GM19324 (cell line): ENCODE data around the gene POLR3C.

Source experiments
- ATAC-seq: cut with Tn5 transposase; IDR thresholded peaks from one replicate; pipeline ENCODE4 v1.9.1; 2021; ENCODE audit warnings: mild to moderate bottlenecking, moderate library complexity; ENCODE audit not compliant: unreplicated experiment, low FRiP score

Gene POLR3C

DNA sequence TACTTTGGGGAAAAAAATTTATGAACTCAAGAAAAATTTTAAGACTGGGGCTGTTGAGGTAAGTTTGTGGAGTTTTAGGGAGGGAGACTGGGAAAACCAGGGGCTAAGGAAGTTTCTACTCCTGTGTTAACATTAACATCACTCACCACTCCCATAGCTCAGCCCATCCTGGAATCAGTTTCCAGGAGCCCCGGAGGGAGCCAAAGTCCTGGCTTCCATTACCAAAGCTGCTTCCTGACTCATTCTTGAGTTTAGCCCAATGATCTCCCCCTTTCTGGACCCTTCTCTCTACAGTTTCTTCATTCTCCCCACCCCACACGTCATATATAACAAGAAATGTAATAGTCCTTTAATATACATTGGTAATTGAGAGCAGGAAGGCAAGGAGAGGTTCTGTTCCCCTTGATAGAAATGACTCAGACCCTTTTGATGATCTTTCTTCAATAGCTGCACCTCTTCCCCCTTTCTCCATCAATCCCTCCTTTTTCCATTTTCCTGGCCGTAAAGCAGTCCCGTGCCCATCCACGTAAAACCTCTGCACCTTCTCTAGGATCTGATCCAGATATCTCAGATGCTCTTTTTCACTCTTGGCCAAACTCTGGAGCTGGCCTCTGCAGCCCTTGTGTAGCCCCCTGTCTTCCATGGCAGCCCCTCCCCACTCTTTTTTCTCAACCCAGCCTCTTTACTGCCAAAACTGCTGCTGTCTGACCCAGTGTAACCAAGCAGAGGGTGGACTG, 39.5 kb downstream of the POLR3C start:
- ATAC-seq, result no peak

DNA sequence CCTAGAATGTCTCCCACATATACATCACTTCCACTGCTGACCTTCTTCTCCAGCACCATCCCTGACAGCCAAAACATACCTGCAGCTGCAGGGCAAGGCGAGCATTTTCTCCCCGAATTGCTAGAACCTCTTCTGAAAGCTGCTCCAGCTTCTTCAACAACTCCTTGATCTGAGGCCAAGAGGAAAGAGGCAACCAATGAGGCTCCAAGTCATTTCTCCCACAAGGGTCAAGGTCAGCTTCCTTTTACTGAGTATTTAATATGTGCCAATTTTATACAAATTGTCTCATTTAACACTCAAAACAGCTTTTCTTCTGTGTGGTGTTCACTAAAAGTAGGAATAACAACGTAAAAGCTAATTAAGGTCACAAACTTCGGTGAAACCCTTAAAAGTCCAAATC, 44.2 kb downstream of the POLR3C start:
- ATAC-seq, result no peak

DNA sequence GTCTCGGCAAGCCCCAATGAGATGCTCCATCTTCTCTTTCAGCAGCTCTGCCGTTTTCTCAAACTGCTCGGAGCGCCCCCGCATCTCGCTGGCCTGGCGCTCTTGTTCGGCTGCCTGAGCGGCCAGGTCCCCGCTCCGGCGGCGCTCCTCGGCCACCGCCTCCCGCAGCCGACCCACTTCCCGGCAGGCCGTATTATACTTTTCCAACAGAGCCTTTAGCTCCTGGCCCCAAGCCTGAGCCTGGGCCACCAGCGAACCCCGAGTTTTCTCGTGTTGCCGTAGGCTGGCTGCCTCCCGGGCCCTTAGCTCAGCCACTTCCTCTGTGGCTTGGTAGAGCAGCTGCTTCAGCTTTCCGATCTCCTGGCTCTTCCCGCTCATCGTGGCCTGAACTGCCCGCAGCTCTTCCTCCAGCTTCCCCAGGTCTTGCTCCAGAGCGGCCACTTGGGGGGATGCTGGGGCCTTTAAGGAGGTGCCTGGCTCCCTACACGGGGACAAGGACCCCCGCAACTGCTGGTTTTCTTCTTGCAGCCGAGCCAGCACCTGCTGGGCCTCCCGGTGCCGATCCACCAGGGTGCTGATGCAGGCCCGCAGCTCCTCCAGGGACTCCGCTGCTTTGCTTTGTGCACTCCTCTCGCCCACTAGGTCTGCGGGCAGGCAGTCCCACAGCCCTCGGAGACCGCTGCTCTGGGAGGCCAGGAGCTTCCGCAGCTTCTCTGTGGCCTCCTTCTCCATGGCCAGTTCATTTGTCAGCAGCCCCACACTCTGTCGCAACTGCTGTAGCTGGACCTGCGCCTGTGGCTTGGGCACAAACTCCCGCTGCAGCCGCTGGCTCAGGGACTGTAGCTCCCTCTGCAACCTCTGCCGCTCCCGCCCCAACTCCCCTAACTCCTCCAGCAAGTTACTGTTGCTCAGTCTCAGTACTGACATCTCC, 48.3 kb downstream of the POLR3C start:
- ATAC-seq, result no peak

DNA sequence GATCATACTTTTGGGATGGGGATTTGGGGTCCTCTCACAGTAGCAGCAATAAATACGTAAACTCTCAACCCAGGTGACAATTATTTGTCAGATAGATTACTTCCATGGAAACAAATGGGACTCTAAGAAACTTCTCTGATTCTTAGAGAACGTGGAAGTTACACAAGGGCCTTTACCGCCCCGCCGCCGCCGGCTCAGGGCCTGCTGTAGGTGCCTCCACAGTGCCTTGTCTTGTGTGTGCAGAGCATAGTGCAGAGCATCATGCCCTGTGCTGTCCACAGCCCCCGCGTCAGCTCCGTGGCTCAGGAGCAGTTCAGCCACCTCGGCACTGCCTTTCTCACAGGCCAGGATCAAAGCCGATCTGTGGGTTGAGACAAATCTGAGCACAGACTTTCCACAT, 50.6 kb downstream of the POLR3C start:
- ATAC-seq, result no peak

DNA sequence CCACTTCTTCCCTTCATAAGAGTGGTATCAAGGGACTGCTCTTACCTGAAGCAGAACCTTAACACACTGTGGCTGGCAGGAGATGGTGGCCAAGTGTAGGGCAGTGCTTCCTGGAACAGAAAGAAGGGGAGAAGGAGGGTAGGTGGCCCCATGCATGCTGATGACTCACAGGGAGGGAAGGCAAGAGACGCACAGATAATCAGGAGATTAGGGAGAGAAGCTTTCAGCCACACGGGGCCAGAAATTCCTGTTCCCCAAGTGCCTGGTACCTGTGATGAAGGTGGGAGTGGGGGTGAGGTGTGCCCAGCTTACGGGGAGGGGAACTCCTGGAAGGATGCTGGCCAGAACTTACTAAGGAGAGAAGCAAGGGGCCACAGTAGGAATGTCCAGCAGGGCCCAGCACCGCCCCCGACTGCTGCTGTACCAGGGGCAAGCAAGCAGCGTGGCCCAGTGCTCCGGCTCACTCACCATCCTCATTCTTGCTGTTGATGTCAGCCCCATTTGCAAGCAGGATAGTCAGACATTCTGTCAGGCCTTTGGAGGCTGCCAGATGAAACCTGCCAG, 54.0 kb downstream of the POLR3C start:
- ATAC-seq, result no peak

DNA sequence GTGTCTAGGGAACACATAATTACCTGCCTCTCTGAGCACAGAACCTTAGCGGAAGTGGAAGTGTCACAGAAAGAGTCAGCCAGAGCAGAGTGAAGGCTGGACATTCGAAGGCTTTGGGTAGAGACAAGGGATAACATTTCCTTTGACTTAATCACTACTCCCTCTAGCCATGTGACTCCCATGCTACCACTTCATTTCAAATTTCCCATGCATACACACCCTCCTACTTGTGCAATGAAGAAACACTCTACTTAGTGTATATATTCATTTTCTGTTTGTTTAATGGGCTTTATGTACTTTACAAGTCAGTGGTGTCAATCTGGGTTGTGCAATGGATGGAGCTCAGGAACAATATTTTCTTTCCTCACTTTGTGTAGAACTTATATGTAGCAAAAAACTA, 54.7 kb downstream of the POLR3C start:
- ATAC-seq, result no peak

DNA sequence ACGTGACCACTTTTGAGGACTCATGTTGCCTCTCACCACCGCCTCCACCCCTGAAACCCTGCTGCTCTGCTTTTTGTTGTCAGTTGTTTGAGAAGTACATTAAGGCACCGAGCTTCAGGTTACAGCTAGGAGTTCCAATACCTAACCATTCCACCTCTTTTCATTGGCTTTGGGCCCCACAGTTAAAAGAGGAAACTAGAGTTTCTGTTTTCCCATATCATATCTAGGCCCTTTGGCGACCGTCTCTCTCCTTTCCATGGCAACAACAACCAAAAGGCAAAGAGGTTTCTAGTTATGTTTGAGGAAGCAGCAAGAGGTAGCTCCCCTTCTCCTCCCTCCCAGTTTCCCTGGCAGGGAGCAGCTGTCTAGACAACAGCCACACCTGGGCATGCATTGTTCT, 55.8 kb downstream of the POLR3C start:
- no peak for ATAC-seq

DNA sequence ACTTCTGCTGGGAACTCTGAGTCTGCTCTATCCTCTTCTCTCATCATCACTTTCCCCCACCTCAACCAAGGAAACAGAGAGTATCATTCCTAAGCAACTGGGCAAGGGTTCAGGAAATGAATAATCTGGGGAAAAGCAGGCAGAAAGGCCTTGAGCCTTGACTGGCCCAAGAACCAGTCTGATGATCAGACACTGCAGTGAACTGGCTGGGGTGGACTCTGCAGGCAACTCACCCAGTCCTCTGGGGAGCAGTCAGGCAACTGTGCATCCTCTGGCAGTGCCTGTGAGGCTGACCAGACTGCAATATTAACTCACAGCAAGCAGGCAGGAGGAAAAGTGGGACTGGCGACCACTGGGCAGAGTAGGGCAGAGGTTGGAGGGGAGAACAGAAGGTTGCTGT, 60.7 kb downstream of the POLR3C start:
- no peak for ATAC-seq

DNA sequence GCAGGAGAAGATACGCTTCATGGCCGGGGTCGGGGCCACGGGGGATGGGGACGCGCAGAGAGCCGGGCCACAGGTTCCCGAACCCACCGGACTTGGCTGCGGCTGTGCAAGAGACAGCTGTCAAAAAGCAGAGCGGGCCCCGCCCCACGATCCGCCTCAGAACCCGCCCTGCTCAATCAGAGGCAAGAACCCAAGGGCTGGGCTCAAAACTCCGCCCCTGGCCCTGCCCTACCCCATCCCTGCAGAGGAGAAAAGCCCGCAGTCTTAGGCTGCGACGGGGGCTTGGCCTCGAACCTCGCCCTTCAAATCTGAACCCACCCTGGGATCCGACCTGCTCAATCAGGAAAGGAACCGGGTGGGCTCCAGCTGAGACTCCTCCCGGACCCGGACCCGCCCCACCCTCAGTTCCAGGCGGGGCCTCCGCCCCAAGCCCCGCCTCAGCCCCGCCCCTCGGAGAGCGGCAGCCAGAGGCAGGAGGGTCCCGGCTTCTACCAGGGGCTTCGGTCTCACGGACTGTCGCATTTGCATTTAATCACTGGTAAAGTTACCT, 61.8 kb downstream of the POLR3C start, which contains the start of gene ANKRD35:
ANKRD35 (minus strand) TSS at position 129 of the 550 bp plus-strand sequence; CDS start at position 21, 108 bp downstream.
- peak; percentile 99 for ATAC-seq

DNA sequence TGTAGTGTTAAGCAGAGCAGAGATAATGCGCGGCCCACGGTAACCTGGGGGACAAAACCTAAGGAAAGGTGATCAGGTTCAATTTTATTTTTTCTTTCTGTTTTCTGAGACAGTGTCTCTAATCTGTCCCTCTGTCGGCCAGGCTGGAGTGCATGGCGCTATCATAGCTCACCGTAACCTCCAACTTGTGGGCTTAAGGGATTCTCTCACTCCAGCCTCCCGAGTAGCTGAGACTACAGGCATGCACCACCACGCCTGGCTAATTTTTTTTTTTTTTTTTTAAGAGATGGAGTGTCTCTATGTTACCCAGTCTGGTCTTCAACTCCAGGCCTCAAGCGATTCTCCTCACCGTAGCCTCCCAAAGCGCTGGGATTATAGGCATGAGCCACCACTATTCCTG, 62.4 kb downstream of the POLR3C start:
- ATAC-seq, result no peak

DNA sequence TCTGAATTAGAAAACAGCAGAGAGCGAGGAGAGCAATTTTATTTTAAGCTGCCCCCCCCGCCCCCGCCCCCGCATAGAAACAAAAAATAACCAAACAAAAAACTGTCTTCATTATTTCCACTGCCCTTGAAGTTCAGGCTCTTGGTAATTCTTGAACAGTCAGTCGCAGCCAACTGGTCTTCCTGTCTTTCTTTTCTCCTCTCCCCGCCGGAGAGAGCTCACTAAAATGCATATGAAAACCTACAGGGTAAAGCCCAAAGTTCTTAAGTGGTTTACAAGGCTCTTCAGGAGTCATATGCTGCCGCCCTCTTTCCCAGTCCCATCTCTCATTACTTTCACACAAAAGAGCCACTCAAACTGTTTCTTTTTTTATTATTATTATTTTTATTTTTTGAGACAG, 62.8 kb downstream of the POLR3C start:
- ATAC-seq, result no peak

DNA sequence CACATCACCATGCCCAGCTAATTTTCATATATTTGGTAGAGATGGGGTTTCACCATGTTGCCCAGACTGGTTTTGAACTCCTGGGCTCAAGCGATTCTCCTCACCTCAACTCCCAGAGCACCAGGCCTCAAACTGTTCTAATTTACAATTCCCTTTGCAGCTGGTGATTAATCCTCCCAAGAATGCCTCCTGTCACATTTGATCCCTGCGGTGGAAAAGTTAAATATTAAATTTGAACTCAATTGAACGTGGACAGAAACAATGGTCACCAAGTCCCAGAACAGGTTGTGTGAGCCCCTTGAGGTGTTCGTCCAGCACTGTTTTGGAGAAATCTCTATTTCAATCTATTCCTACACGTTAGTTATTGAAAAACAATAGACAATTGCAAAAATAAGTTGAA, 63.6 kb downstream of the POLR3C start:
- ATAC-seq, result no peak

DNA sequence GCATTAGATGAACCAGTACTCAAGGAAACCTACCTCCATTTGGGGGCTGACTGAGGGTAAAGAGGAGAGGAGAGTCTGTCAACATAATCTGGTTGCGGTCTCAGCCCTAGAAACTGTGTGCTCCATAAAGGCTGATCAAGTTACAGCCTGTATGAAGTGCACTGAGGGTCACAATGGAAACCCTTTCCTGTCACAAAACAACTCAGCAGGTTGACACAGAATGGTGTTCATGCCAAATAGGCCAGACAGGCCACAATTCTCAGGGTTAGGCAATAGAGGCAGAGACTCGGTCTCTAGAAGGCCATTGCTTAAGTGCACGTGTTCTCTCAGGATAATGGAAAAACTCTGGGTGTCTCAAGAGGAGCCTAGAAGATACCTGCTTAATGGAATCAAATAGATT, 65.7 kb downstream of the POLR3C start:
- no peak for ATAC-seq

DNA sequence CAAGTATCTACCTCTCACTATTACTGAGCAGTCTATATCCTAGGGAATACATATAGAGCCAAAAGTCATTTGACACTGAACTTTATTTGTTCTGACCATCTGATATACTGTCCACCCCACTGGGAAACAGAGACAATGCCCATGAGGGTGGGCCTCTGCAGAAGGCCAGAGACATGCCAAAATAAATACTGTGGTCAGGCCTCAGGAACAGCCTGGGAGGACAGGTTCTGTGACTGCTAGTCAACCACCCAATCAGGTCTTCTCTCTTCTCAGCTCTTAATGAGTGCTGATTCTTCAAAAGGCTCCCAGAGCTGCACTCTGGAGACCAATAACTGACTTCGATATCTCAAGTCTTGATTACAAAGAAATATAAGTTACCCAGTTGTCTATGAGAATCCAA, 67.1 kb downstream of the POLR3C start:
- ATAC-seq, result no peak

DNA sequence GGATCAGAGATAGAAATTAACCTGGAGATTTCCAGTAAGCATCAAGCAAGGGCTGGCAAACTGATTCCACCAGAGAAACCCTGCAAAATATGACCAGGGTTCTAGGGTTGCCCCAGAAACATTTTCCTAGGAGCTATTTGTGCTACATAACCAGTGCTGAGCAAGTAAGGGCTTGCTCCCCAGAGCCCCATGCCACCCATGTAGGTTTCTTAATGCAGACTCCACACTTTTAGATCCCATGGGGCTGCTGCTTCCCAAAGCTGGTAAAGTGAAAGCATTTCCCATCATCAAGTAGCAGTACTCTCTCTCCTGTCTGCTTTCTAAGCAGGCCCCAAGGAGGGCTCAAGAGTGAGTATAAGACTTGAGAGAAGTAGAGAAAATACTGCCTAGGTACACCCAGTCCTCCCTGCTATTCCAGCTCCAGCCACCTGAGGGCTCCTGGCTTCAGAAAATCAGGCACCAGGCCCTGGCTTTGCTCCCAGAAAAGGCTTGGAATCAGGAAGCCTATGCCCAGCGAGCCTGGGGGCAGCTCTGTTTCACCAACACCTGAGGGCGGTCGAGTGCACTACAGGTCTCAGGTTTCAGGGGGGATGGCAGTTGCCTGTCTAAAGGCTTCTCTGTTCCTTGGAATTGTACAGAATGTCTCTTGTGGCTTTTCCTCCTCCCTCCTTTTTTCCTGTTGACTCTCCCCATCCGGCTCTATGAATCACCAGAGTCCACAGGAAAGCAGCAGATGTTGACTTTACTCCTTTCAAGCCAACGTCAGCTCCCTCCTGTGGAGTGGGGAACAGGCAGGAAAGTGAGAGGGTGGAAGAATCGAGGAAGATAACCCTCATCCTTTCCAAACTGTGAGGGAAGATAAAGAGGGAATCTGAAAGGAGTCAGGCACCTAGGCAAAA, 67.8 kb downstream of the POLR3C start:
- no peak for ATAC-seq

DNA sequence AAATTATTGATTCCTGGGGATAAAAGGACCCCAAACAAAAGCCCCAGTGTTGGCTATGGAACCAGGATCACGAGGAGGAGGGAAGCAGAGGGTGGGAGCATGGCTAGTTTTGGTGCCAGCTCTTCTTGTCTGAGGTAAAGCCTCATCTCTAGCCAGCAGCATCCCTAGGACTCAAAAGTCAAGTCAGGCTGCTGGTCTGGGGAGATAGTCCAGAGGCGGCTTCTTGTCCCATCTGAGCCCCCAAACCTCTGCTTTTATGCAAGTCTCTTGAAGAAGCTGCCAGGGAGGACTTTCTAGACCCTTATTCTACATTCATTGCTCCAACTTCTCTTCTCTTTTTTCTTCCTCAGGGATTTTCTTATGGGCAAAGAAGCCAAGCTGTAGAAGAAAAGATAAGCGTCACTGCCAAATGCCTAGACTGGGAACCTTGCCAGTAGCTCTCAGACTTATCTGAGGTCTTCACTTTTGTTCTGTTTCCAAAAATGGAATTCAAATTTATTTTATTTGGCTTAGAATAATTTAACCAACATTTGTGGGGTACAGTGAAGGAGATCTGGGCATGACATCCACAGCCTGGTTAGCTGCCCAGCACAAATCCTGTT, 68.6 kb downstream of the POLR3C start:
- ATAC-seq, result no peak

DNA sequence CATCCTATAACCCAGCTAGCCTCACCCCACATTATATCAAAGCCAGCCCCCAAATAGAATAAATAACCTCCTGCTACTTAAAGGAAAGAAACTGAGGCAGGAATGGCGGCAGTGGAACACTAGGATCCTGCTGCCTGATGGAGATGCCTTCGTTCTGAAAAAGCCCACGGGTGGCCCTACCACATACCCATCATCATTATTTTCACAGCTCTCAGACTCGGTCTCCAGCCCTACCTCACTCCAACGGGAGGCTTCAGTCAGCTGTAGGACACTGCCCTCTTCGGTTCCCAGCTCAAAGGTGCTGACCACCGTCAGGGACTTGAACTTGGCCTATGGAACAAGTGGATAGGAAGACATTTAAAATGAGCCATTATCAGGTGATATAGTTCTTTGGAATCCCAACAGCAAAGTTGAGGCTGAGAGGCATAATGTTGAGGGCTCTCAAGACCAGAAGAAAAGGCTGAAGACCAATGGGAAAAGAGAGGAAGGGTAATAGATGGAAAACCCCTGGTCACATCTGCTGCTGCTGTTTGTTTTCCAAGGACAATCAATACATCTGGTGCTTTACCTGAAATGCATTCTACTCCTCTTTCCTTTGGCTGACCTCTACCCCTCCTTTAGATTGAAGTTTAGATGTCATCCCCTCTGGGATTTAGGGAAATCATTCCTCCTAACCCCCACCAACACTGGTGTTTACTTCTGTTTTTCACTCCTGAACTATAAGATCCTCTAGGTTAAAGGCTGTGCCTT, 69.5 kb downstream of the POLR3C start:
- ATAC-seq, result no peak
